Measurements from ENCODE around the gene ZFP36. TPM values are rescaled to one million over a fixed set of nuclear protein-coding genes. Genes with fewer than 3 reads are reported as not detected.
A peak's percentile ranks its signal among the peaks of the same experiment; 100 is the strongest.

Gene ZFP36
- total RNA-seq, 1 donor from 2014 or later = 24.5 TPM

GRCh38 chr19:39419003-39419402 is 12.4 kb downstream of the ZFP36 start:
- no peak for DNase-seq

GRCh38 chr19:39420769-39421168 is 14.1 kb downstream of the ZFP36 start:
- DNase-seq = no peak

- DNase-seq = no peak
Observed at GRCh38 chr19:39422020-39422419, 15.4 kb downstream of the ZFP36 start.

- no peak for DNase-seq
Observed at GRCh38 chr19:39423258-39424086, 16.8 kb downstream of the ZFP36 start.

- no peak for DNase-seq
Observed at GRCh38 chr19:39424934-39425333, 18.3 kb downstream of the ZFP36 start.

- DNase-seq = no peak
Observed at GRCh38 chr19:39425744-39426143, 19.1 kb downstream of the ZFP36 start.

GRCh38 chr19:39426170-39426569 is 19.5 kb downstream of the ZFP36 start:
- no peak for DNase-seq

GRCh38 chr19:39427707-39428106 is 21.1 kb downstream of the ZFP36 start:
- no peak for DNase-seq

- DNase-seq = peak; percentile 94
Observed at GRCh38 chr19:39428283-39429112, 21.9 kb downstream of the ZFP36 start.

GRCh38 chr19:39430675-39431593 is 24.3 kb downstream of the ZFP36 start:
- DNase-seq = no peak

GRCh38 chr19:39432677-39433025 is 26.0 kb downstream of the ZFP36 start:
- no peak for DNase-seq

- DNase-seq = no peak
Observed at GRCh38 chr19:39433480-39434079, 26.9 kb downstream of the ZFP36 start.

GRCh38 chr19:39434123-39435076 is 27.8 kb downstream of the ZFP36 start:
- DNase-seq = no peak

- peak; percentile 99 for DNase-seq
Observed at GRCh38 chr19:39435499-39436349, 29.1 kb downstream of the ZFP36 start, which contains the start of gene RPS16. Gene RPS16, minus strand, starts transcription at chr19:39435949. Its CDS starts 54 bp downstream, at chr19:39435895.

GRCh38 chr19:39436350-39436716 is 29.7 kb downstream of the ZFP36 start:
- no peak for DNase-seq

GRCh38 chr19:39438270-39438934 is 31.8 kb downstream of the ZFP36 start:
- DNase-seq = no peak

- DNase-seq = no peak
Observed at GRCh38 chr19:39444598-39445195, 38.0 kb downstream of the ZFP36 start.

Measured in tongue (tissue), 2 donors.